SK-N-SH (cell line): Measurements from ENCODE around the gene NCK1. TPM values are rescaled to one million over a fixed set of nuclear protein-coding genes. Genes with fewer than 3 reads are reported as not detected.

Experiments used
- CTCF ChIA-PET: fragments of 300-600, 350-600 bp; formaldehyde crosslinking; extraction: SDS; loops from one replicate; lab custom pipeline; 2021; lab: Yijun Ruan, JAX
- POLR2A ChIA-PET: fragments of 350-600 bp; sonication (Branson Sonifier 250); formaldehyde crosslinking; extraction: SDS; loops from one replicate; lab custom pipeline; 2020; ENCODE audit warnings: antibody characterized with exemption, inconsistent platforms; lab: Yijun Ruan, JAX
- DNase-seq: peaks from one replicate; pipeline ENCODE4 v3.0.0; 2012
- H2AFZ ChIP-seq: fragments of 200-600 bp; sonication (generic); 2 replicates; pipeline ENCODE4 v1.8.1; 2016; ENCODE audit warnings: antibody characterized with exemption, mild to moderate bottlenecking, low read depth
- H3F3A ChIP-seq: fragments of 200-600 bp; sonication (generic); replicated peaks from 2 replicates; pipeline ENCODE3; 2016; ENCODE audit warnings: antibody characterized with exemption, mild to moderate bottlenecking; ENCODE audit not compliant: insufficient read depth
- H3K27ac ChIP-seq, 2 experiments: fragments of 200-500 bp in 1 of 2; fragments of 200-600 bp in 1 of 2; sonication (Bioruptor generic) in 1 of 2; sonication (generic), shearing (Covaris generic) in 1 of 2; 2 replicates each; pipeline versions ENCODE4 v1.5.1 to v1.6.1; 2014 to 2016; ENCODE audit warnings: low read depth in 2 of 2, inconsistent platforms in 1 of 2, low read length in 1 of 2, mild to moderate bottlenecking in 1 of 2, mixed read lengths in 1 of 2
- H3K27me3 ChIP-seq: fragments of 200-600 bp; sonication (generic), shearing (Covaris generic); 2 replicates; pipeline ENCODE4 v1.6.1; 2016; ENCODE audit warnings: mixed run types; ENCODE audit not compliant: insufficient read depth
- H3K36me3 ChIP-seq, 2 experiments: fragments of 200-500 bp in 1 of 2; fragments of 200-600 bp in 1 of 2; sonication (Bioruptor generic) in 1 of 2; sonication (generic) in 1 of 2; replicated peaks in 1 of 2; 2 replicates each; pipeline versions ENCODE3 to v1.5.1; 2014 to 2016; ENCODE audit warnings: low read length in 1 of 2, mild to moderate bottlenecking in 1 of 2; ENCODE audit not compliant: insufficient read depth in 2 of 2, control insufficient read depth in 1 of 2
- H3K4me1 ChIP-seq, 2 experiments: fragments of 200-500 bp in 1 of 2; fragments of 200-600 bp in 1 of 2; sonication (Bioruptor generic) in 1 of 2; sonication (generic), shearing (Covaris generic) in 1 of 2; 2 replicates each; pipeline versions ENCODE4 v1.5.1 to v1.6.1; 2014 to 2016; ENCODE audit warnings: low read depth in 1 of 2, low read length in 1 of 2, mixed run types in 1 of 2; ENCODE audit not compliant: insufficient read depth in 2 of 2, control insufficient read depth in 1 of 2
- H3K4me2 ChIP-seq: fragments of 200-600 bp; sonication (generic), shearing (Covaris generic); 2 replicates; pipeline ENCODE4 v1.6.1; 2017; ENCODE audit warnings: mixed run types
- H3K4me3 ChIP-seq, 2 experiments: fragments of 200-500 bp in 1 of 2; fragments of 200-600 bp in 1 of 2; sonication (Bioruptor generic) in 1 of 2; sonication (generic), shearing (Covaris generic) in 1 of 2; 2 replicates each; pipeline versions ENCODE4 v1.5.1 to v1.8.1; 2014 to 2016; ENCODE audit warnings: low read depth in 2 of 2, inconsistent platforms in 1 of 2, low read length in 1 of 2, mild to moderate bottlenecking in 1 of 2, mixed read lengths in 1 of 2, moderate library complexity in 1 of 2
- H3K79me2 ChIP-seq: fragments of 200-600 bp; sonication (generic); 2 replicates; pipeline ENCODE4 v1.8.1; 2017; ENCODE audit warnings: mild to moderate bottlenecking; ENCODE audit not compliant: insufficient read depth
- H3K9ac ChIP-seq: fragments of 200-600 bp; sonication (generic); 2 replicates; pipeline ENCODE4 v1.6.1; 2017; ENCODE audit warnings: mixed run types
- H3K9me2 ChIP-seq: fragments of 200-600 bp; sonication (generic); 2 replicates; pipeline ENCODE4 v1.6.1; 2017; ENCODE audit warnings: mixed run types
- H3K9me3 ChIP-seq: fragments of 200-600 bp; sonication (generic); 2 replicates; pipeline ENCODE4 v1.6.1; 2017; ENCODE audit warnings: mixed run types, mild to moderate bottlenecking, moderate library complexity
- H4K20me1 ChIP-seq: fragments of 200-600 bp; sonication (generic); 2 replicates; pipeline ENCODE4 v1.6.1; 2017; ENCODE audit warnings: mild to moderate bottlenecking, mixed run types; ENCODE audit not compliant: insufficient read depth
- ELF1 ChIP-seq: IDR thresholded peaks from 2 replicates; pipeline ENCODE4 v1.4.0; 2012
- EP300 ChIP-seq, 2 experiments: IDR thresholded peaks; 2 replicates each; pipeline versions ENCODE4 v1.4.0 to v1.6.1; 2012; ENCODE audit warnings: borderline replicate concordance in 1 of 2, low read depth in 1 of 2, low read length in 1 of 2
- EZH2phosphoT487 ChIP-seq: fragments of 200-600 bp; sonication (generic); IDR thresholded peaks from 2 replicates; pipeline ENCODE4 v1.6.1; 2017; ENCODE audit warnings: low read depth, mixed run types, mild to moderate bottlenecking, antibody characterized with exemption, moderate library complexity, borderline replicate concordance
- FOXJ3 ChIP-seq: sonication (generic); formaldehyde crosslinking; IDR thresholded peaks from 2 replicates; pipeline ENCODE4 v1.5.1; 2020; ENCODE audit warnings: mild to moderate bottlenecking, missing genetic modification reagents
- GABPA ChIP-seq: IDR thresholded peaks from 2 replicates; pipeline ENCODE4 v1.4.0; 2012; ENCODE audit warnings: low read depth, mild to moderate bottlenecking
- IRF3 ChIP-seq: fragments of 150-350 bp; IDR thresholded peaks from 2 replicates; pipeline ENCODE4 v1.6.1; 2016; ENCODE audit warnings: mild to moderate bottlenecking, low read depth, low read length
- JUND ChIP-seq: IDR thresholded peaks from 2 replicates; pipeline ENCODE4 v1.4.0; 2012
- MAX ChIP-seq: IDR thresholded peaks from 2 replicates; pipeline ENCODE4 v1.4.0; 2012; ENCODE audit warnings: low read depth
- POLR2AphosphoS5 ChIP-seq: IDR thresholded peaks from 2 replicates; pipeline ENCODE4 v1.6.1; 2012; ENCODE audit warnings: low read depth, low read length
- RCOR1 ChIP-seq: fragments of 150-350 bp; IDR thresholded peaks from 2 replicates; pipeline ENCODE4 v1.6.1; 2017; ENCODE audit warnings: antibody characterized with exemption, low read length
- REST ChIP-seq: IDR thresholded peaks from 2 replicates; pipeline ENCODE4 v1.6.1; 2012; ENCODE audit warnings: mild to moderate bottlenecking, low read depth, low read length, moderate library complexity
- SMC3 ChIP-seq: IDR thresholded peaks from 2 replicates; pipeline ENCODE4 v1.6.1; 2012; ENCODE audit warnings: low read depth, low read length, improper control_type of control experiment
- TAF1 ChIP-seq: IDR thresholded peaks from 2 replicates; pipeline ENCODE4 v1.6.1; 2012; ENCODE audit warnings: low read depth, mild to moderate bottlenecking, low read length, moderate library complexity, borderline replicate concordance
- TCF12 ChIP-seq: IDR thresholded peaks from 2 replicates; pipeline ENCODE4 v1.4.0; 2012
- TEAD4 ChIP-seq: IDR thresholded peaks from 2 replicates; pipeline ENCODE4 v1.4.0; 2012; ENCODE audit warnings: mild to moderate bottlenecking, borderline replicate concordance; ENCODE audit not compliant: insufficient read depth
- USF2 ChIP-seq: fragments of 150-350 bp; IDR thresholded peaks from 2 replicates; pipeline ENCODE4 v1.6.1; 2017; ENCODE audit warnings: antibody characterized with exemption, low read length, low read depth, borderline replicate concordance
- ZBTB33 ChIP-seq: IDR thresholded peaks from 2 replicates; pipeline ENCODE4 v1.4.0; 2012; ENCODE audit warnings: low read depth, borderline replicate concordance
- WGBS: methylation state at CpG from one replicate; pipeline ENCODE4 v1.1.6; 2017; ENCODE audit warnings: low lambda C conversion rate; 5-methylcytosine and 5-hydroxymethylcytosine counted together
- polyA plus RNA-seq, 3 experiments: library from polyadenylated mRNA; depleted of rRNA; stranded (reverse); fragments of >200 nt; gene quantifications; 2 replicates each; pipeline ENCODE4 v1.2.3, GENCODE V29; 2012

The NCK1 gene
- polyA plus RNA-seq, 1 of the 3 experiments (the other 2 are of a cell fraction), result 16.2 TPM

- Histone ChIP-seq H3K79me2 (no peaks in the 10 kb centered on the region), H3K9me2 (no peaks in the 10 kb centered on the region), H4K20me1 (no peaks in the 10 kb centered on the region), H3F3A (no peaks in the 10 kb centered on the region), H3K27ac (no peak overlapping the region), H3K36me3 (no peaks in the 10 kb centered on the region), H3K4me3 (no peak overlapping the region), H3K9me3 (no peaks in the 10 kb centered on the region), H3K4me1 (peaks cover 0 to 8% of the 10 kb centered on the region in 2 experiments; a peak in 1 of 4 replicates), H3K9ac (no peak overlapping the region), H3K4me2 (no peak overlapping the region), H2AFZ (no peak overlapping the region), H3K27me3 (no peaks in the 10 kb centered on the region)
- ChIA-PET POLR2A (no interaction called here), CTCF (interaction anchor here (0.9 to 1.4 kb wide), 2 partner anchors 31 to 224 kb away, joined by 3 to 4 read pairs; no protein-coding TSS in a partner anchor)
- 86% methylated on average over 4 of the region's 4 CpGs for WGBS
- no peak for DNase-seq
- TF ChIP-seq JUND, result no peak
- TF ChIP-seq REST, result no peak
- TF ChIP-seq GABPA, result no peak
- no peak for TF ChIP-seq FOXJ3 (CRISPR knock-in tag)
- no peak for TF ChIP-seq RCOR1
- no peak for TF ChIP-seq IRF3
- no peak for TF ChIP-seq EZH2phosphoT487
- TF ChIP-seq POLR2AphosphoS5, result no peak
- no peak for TF ChIP-seq TAF1
Observed at GRCh38 chr3:136982520-136983138, 120.6 kb downstream of the NCK1 start.

GRCh38 chr3:136984837-136985236 lies 122.8 kb downstream of the NCK1 start:
- H3K4me3 ChIP-seq, result no peak overlapping the region
- ChIA-PET CTCF (interaction anchor here (1.4 to 1.5 kb wide), 2 partner anchors 29 to 233 kb away, joined by 4 to 6 read pairs; partner anchors contain the start of gene STAG1), POLR2A (no interaction called here)
- no peak overlapping the region for H3K4me2 ChIP-seq
- H3F3A ChIP-seq, result no peaks in the 10 kb centered on the region
- H3K79me2 ChIP-seq, result no peaks in the 10 kb centered on the region
- no peak overlapping the region for H3K9ac ChIP-seq
- peaks cover 0 to 4% of the 10 kb centered on the region in 2 experiments; a peak in 1 of 4 replicates for H3K4me1 ChIP-seq
- no peaks in the 10 kb centered on the region for H3K9me3 ChIP-seq
- H2AFZ ChIP-seq, result no peak overlapping the region
- no peaks in the 10 kb centered on the region for H3K9me2 ChIP-seq
- H3K27ac ChIP-seq, result no peak overlapping the region
- H3K36me3 ChIP-seq, result no peaks in the 10 kb centered on the region
- no peaks in the 10 kb centered on the region for H4K20me1 ChIP-seq
- no peak for DNase-seq
- H3K27me3 ChIP-seq, result no peaks in the 10 kb centered on the region
- 73% methylated on average over 3 of the region's 3 CpGs for WGBS
- TF ChIP-seq EP300 (IDR thresholded peaks at IDR 0.05; ENCODE audit: borderline replicate concordance in 1 of 2, low read depth in 1 of 2, low read length in 1 of 2), result no peak
- no peak for TF ChIP-seq TAF1
- no peak for TF ChIP-seq TEAD4
- no peak for TF ChIP-seq TCF12
- TF ChIP-seq MAX, result no peak
- TF ChIP-seq SMC3, result no peak
- TF ChIP-seq ELF1, result no peak
- no peak for TF ChIP-seq USF2
- TF ChIP-seq ZBTB33, result no peak
- no peak for TF ChIP-seq RCOR1
